ENCODE data around the gene RFC2.

The RFC2 gene

DNA sequence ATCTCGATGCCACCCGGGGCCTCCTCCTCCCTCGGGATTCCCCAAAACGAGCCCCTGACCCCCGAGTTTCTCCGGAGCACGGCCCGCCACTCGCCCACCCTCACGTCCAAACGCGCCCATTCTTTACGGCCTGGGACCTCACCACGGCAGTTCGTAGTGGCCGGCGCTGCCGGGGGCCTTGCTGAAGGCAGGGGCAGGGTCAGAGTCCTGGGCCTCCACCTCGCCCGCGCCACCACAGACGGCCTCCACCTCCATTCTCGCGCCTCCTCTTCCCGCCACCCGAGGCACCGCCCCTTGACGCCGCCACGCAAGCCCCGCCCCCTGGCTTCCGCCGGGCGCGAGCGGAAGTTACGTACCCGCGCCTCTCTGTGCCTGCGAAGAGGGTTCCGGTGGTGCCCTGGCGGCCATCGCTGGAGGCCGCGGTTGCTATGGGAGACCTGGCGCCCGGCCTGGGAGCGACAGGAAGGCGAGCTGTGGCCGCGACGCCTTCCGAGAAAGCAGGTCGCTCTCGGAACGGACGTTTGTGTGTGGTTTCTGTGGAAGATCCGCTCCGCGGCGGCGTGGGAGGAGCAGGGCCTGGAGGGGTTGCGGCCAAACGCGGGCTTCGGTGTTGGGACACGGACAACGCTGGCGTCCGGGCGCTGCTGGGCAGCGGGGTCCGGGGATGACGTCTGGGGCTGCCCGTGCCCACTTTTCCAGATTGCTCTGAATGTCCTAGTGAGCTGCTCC lies at the start of gene RFC2:
TSS of gene RFC2 (minus strand) at position 271 of the 729 bp plus-strand sequence. CDS start at position 255, 16 bp downstream.
- peak; percentile 87 for DNase-seq

DNA sequence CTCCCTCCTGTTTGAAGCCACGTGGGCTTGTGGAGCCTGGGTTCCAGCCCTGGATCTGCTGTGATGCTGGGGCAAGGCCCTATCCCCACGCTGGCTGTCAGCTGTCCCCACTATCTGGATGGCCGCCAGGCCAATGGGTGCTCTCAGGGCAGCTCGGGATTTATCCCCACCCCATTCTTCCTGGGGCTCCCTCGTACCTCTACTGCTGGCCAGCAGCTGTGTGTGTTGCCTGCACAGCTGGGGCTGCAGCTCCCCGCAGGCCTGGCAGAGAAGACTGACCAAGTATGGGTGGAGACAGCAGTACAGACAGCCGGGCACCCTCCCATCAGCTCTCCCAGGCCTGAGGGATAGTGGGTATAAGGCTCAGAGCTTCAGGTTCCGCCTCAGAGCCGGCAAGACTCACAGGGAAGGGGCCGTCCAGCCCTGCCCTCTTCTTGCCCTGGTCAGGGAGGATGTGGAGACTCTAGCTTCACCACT lies 48.6 kb upstream of the RFC2 start:
- no peak for DNase-seq

DNA sequence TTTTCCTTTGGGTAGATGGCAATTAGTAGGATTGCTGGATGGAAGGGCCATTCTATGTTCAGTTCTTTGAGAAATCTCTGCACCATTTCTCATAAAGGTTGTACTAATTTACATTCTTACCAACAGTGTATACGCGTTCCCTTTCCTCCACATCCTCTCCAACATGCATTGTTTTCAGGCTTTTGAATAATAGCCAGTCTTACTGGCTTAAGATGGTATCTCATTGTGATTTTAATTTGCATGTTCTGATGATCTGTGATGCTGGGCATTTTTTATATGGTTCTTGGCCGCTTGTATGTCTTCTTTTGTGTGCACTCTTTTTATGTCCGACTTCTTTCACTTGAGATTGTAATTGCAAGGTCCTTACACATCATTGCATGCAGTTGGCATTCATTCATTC lies 46.7 kb upstream of the RFC2 start:
- no peak for DNase-seq

DNA sequence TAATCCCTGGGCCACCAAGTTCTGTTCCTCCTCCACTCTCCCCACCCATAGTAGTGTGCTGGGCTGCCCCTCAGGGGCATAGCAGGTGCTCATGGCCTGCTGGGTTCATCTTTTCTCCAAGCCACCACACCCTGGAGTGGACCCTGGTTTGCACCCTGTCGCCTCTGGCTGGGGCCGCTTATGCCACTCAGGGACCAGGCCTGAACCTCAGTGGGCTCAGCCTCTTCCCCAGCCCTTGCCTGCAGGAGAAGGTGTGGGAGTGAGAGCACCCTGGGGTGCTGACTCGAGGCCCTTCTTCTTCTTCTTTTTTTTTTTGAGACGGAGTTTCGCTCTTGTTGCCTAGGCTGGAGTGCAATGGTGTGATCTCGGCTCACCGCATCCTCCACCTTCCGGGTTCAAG lies 45.2 kb upstream of the RFC2 start:
- no peak for DNase-seq

DNA sequence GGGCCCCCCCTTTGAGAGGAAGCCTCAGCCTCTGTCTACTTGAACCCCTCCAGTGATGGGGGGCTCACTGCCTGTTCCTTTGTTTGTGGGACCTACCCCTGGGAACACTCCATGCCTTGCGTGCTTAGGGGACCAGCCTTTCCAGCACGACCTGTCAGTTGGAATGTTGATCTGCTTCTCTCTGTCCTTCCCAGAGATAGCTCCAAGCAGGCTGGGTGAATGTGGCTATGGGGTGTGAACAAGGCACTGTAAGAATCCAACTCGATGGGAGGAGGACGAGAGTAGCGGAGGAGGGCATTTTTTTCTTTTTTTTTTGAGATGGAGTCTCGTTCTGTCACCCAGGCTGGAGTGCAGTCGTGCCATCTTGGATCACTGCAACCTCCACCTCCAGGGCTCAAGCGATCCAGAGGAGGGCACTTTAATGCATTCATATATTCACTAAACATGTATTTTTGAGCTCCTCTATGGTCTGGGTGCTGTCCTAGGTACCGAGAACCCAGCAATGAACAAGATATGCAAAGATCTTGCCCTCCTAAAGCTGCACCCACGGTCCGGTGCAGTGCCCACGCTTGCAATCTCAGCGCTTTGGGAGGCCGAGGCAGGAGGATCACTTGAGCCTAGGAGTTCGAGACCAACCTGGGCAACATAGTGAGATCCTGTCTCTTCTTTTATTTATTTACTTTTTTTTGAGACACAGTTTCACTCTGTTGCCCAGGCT lies 43.5 kb upstream of the RFC2 start:
- no peak for DNase-seq

DNA sequence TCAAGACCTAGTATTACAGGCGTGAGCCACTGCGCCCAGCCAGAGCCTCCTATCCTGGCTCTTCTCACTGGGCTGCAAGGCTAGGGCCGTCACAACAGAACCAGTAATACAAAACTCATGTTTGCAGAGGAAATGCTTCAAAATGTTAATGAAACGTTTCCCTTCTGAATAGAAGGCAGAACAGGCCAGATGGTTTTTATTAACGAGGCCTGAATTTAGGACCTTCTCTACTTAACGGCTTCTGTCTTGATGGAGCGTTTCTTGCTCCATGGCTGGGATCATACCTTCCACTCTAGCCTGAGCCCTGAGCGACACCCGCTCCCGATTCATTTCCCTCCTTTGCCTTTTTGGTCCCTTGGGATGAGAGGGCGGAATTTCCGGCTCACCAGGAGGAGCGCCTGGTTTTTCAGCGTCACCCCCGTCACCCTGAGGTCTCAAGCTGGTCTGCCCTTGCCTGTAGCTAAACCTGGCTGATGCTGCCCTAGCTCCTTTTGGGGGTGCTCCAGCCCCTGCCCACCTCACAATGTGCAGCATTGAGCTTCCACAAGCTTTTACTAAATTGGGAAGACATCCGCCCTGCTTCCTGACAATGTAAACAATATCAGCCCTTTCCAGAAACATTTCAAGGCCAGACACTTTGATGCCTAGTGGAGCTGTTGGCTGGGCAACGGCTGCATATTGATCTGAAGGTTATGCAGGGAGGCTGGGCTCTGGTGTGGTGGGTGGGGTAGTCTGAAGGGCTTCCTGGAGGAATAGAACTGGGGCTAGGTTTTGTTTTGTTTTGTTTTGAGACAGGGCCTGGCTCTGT lies 40.2 kb upstream of the RFC2 start:
- DNase-seq = no peak

DNA sequence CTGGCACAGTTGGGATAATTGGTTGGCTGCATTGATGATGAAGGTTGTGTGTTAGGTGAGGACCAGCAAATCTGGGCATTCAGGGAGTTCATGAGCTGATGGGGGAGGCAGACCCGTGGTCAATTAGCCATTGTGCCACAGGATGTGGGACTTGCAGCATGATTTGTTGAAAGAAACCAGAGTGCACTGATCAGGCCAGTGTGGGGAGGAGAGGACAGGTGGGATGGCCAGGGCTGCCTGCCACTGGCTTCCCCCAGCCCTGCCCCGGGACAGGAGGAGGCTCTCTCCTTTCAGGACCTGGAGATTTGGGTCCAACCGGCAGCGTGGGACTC lies 39.3 kb upstream of the RFC2 start:
- DNase-seq = no peak

DNA sequence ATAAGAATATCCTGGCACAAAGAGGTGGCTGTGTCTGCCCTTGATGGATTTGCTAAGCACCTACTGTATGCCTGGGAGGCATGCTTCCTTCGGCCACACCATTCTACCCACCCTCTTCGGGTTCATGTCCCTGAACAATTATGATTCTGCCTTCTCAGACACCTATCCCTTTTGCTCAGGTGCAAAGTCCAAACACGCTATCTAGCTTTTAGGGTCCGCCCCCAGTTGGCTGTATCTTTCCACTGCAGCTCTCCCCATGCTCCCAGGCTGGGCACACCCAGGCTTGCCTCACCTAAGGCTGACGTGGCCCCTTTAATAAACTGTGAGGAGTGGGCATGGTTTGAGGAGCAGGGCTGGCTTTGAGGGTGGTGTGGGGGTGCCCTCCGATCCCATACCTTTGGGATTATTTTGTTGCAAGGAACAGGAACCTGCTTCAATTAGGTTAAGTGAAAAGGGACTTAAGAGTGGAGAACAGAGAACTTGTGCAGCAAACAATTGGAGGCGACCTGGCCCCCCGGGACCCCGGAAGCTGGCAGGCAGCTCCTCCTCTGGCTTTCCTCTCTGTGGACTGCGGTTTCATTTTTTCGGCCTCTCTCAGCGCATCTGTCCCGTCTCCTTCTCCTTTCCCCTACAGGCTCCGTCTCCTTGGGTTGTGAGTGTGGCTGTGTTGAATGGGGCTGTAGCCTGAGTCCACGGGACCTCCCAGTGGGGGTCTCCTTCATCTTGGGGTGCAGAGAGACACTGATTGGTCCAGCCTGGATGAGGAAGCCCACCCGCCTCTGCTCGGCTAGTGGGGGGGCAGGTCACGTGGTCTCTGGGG lies 38.8 kb upstream of the RFC2 start:
- DNase-seq = no peak

DNA sequence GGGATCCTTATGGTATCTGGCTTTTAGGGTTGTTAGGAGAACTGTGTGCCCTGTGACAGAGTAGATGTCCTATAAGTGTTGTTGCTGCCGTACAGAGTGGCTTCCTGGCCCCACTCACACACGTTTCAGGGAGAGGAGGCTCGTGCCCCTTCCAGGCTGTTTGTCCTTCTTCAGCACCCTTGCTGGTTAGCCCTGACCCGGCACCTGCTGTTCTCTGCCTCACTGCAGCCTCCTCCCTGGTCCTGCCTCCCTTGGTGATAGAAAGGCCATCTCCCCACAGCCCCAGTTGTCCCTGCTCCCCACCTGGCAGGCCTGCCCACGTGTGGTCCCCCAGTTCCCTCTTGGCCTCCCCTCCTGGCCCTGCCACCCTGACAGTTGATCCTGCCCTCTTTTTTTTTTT lies 37.3 kb upstream of the RFC2 start:
- DNase-seq = no peak

DNA sequence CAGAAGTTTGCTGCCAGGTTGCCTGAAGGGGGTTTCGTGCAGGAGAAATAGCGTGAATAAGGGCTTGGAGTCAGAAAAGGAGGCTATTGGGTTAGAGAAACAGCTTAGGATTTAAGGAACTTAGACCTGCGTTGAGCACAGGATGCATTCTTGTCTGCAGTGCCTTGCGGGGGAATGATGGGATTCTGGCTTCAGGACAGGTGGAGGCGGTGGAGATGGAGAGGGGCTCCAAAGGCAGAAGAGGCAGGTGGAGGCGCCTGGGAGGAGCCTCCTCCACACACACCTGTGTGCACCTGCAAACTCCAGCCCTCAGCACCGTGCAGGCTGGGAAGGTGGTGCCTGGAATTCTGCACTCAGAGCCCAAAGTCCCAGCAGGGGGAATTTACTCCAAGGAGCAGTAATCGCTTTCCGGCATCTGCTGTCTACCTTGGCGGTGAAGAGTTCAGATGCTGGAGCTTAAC lies 36.8 kb upstream of the RFC2 start:
- DNase-seq = no peak

DNA sequence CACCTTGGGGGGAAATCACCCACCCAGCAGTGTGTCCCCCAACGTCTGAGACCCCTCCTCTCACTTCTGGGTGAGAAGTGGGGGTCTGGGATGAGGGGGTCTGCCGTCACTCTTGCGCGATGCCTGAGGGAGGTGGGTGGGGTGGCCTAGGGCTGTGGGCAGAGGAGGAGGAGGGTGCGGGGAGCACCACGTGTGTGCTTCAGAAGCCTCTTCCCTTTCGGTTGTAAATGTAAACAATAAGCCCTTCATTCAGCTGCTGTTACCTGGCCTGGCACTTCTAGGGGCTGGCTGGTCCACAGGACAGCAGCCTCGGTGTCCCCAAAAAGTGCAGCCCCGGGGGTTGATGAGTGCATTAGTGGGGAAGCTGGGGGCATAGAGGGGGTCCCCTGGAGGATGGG lies 36.4 kb upstream of the RFC2 start:
- DNase-seq = no peak

DNA sequence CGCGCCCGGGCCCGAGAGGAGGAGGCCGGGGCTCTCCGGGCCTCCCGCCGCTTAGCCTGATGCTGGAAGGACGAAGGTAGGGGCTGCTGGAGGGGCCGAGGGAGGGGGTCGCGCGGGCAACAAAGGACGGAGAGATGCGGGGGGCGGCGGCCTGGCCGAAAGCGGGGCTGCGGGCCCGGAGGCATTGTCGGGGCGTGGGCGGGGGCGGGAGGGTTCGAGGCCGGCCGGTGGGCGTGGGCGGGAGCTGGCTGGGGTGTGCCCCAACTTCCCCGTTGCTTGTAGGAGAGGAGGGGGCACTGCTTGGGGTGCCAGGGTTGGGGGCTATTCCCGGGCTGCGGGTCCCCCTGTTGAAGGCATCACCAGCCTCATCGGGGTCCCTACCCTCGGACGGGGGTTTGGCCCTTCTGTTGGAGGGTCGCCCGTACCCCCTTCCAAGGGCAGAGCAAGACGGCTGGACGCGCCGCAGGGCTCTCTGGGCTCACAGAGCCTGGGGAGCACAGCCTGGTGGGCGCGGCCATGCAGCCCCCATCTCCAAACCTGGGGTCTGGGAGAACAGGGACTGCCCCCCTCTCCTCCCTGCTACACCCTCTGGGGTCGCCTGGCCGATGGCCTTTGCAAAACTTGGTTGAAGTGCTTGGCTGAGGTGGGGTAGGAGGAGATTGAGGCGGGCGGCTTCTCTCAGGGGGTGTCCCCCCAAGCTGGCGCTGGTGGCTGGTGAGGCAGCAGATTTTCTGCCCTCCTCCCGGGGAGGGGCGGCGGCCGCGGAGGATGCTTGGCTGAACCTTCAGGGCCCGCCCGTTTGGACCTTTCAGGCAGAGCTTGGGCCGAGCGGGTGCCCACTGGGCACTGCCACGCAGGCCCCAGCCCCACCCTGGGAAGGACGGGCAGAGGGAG lies 35.7 kb upstream of the RFC2 start:
- DNase-seq = no peak

DNA sequence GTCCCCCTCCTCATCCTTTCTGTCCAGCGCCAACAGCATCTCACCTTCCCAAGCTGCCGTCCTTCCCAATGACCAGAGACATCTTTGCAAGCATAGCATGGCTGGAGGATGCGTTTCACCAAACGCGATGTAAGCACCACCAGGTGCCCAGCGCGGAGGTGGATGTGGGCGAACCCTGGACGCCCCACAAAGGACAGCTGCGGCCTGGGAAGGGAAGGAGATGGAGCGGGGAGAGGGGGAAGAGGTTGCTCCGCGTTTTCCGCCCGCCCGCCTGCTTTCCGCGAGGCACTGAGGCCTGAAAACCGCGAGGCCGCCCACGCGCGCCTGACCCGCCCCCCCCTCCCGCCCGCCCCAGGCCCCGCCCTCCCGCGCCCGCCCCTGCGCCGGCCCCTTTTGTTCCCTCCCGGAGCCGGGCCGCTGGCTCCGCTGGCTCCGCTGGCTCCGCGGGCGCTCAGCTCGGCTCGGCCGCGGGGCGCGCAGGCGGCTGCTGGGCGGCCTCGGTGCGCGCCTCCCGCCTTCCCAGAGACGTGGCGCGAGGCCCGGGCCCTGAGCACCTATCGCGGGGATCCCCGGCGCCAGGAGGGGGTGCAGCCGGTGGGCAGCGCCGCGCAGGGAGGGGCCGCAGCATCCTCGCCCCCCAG lies 34.9 kb upstream of the RFC2 start, which contains the start of gene CLIP2:
TSS of gene CLIP2 (plus strand) at position 390 of the 641 bp plus-strand sequence. CDS start 28,140 bp downstream, outside the sequence.
- peak; percentile 46 for DNase-seq

DNA sequence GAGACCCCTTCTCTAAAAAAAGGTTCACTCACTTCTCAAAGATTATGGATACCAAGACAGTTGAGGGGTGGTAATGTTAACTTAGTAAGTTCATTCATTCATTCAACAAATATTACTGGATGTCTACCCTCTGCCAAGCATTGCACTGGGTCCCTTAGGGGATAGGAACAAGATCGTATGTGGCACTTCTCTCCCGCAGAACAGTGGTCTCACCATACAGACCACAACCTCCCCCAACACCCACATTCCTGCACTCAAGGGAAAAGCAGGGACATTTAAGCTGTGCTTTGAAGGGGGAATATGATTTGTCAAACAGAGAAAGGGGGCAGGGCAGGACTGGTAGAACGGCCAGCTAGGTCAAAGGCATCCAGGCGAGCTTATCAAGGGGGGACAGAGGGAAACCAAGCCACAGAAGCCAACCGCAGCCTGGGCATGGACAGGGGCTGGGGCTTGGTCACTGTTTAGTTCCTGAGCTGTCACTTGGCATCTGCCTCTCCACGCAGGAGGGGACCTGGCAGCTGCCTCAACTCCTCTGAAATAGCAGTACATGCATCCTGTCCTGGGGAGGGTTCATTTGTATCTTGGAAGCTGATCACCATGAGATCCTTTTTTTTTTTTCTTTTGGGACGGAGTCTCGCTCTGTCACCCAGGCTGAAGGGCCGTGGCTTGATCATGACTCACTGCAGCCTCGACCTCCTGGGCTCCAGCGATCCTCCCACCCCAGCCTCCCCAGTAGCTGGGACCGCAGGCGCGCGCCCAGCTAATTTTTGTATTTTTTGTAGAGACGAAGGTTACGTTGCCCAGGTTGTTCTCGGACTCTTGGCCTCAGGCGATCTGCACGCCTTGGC lies 34.1 kb upstream of the RFC2 start:
- DNase-seq = no peak

DNA sequence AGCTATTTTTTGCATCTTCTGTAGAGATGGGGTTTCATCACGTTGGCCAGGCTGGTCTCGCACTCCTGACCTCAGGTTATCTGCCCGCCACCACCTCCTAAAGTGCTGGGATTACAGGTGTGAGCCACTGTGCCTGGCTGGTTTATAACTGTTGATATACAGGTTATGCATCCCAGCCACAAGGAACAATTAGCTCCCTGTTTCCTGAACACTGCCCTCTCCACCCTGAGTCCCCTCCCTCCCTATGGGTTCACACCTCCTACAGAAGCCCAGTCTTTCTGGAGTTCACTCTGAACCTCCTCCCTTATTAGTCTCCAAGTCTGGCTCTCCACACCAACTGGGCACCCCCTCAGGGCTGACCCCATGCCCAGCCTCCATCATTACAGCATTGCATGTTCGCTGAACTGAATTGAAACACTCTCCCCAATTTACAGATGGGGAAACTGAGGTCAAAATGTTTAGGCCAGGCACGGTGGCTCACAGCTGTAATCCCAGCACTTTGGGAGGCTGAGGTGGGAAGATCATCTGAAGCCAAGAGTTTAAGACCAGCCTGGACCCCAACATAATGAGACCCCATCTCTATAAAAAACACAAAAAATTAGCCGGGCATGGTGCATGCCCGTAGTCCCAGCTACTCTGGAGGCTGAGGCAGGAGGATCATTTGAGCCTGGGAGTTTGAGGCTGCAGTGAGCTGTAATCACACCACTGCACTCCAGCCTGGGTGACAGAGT lies 33.3 kb upstream of the RFC2 start:
- DNase-seq = no peak

DNA sequence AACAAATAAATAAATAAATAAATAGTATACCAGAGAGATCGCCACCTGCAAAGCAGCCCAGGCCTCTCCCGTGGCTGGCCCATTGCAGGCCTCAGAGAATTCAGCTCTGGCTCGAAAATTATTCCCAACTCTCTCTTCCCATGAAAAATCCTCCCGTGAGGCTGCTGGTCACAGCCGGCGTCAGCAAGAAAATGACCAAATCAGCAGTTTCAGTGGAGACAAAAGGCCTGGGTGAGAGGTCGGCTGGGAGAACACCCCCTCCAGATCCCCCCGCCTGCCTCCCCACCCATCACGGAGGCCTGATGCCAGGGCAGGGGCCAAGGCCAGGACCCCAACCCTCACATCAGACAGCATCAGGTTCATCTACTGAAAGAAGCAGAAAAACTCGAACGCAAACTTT lies 31.9 kb upstream of the RFC2 start:
- DNase-seq = no peak

DNA sequence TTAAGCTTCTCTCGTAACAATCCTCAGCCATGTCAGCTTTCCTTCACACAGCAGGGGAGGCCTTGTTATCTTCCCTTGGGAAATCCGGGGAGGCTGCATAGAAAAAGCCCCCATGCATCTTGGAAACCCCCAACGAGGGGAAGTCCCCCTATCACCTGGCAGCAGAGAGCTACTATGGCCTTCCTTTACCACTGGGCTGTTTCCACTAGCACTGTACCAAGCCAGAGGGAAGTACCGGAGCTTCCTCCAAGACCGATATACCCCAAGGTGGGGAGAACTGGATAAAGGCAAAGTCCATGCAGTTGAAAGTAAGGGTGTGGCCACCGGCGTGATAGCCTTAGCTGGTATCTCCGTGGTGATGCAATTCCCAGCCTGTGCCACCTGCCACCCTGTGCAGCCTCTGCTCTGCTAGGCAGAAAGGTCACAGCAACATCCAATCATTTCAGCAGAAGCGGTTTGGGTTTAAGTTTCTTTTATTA lies 30.6 kb upstream of the RFC2 start:
- DNase-seq = no peak

DNA sequence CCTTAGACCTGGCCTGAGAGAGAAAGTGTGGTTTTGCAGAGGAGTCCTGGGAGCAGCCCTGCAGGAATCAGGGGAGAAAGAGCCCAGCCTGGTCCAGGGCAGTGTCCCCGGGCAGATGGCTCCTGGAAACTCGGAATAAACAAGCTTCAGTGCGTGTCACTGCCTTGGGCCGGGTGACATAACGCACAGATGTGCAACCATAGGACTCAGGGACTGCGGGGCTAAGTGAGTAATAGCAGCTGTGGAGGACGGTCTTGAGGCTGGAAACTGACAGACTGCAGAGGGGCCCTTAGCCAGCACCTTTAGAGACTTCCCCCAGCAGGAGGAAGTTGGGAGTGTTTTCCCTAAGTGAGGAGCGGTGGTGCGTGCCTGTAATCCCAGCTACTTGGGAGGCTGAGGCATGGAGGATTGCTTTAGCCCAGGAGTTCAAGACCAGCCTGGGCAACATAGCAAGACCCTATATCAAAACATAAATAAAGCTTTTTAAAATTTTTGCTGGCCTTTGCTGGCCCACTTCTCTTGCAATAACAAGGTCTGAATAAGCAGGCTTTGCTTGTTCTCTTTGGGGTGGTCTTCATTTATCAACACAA lies 29.8 kb upstream of the RFC2 start:
- DNase-seq = no peak
